A375 (cell line): ENCODE results near the gene TTK. TPM values are rescaled to one million over a fixed set of nuclear protein-coding genes. Genes with fewer than 3 reads are reported as not detected.

ENCODE experiments used
- total RNA-seq: library from RNA; depleted of rRNA; stranded (reverse); fragments of >200 nt; shearing (Covaris generic); gene quantifications from 2 replicates; pipeline ENCODE4 v1.2.3, GENCODE V29; 2014; rRNA removed

TTK gene
- 21.3 and 23.1 TPM in 2 replicates for total RNA-seq

DNA sequence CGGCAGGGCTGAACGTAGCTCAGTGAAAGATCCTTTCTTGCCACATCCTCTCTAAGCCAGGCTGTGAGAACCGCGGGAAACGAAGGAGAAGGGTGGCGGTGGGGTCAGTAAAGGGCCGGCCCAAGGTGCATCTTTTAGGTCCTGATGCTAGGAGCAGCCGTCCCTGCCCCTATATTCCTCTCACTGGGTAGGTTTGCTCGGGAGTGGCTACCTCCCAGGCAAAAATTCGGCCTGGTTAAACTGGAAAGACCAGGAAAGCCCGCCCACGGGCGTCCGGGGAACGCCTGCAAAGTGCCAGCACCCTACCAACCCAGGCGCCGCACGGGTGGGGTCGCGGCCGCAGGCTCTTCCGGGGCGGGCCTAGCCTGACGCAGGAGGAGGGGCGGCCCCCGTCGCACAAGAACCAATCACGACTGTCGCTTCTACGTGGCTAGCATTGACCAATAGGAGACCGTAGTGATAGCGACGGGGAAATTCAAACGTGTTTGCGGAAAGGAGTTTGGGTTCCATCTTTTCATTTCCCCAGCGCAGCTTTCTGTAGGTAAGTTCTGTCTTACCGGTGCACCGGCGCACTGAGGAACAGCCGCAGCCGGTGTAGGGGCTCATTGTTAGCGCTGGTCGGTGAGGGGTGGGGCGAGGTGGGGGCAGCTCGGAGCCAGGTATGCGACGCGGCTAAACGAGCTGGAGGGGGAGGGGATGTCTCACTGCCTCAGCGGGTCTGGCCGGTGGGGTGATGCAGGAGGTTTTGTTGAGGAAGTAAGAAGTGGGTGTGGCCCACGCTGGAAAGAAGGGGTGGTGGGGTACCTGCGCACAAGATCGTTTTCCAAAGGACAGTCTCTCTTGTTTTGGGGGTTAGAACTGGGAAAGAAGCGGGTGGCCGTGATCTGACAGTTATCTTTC is at the start of gene TTK:
TTK (plus strand) TSS at position 477 of the 900 bp plus-strand sequence. CDS start 1,195 bp downstream, outside the sequence.

Other genes with a start within 250 kb of the TTK start
- 5.1 and 5.2 TPM in 2 replicates for gene ELOVL4, start 57.1 kb upstream of the TTK start, total RNA-seq
- gene BCKDHB, start 102.0 kb downstream of the TTK start, total RNA-seq = 9.4 TPM in 2 replicates